WI38 (cell line): ENCODE data around the gene GCHFR.

Experiments used
- H3K4me3 ChIP-seq: 2 replicates; pipeline ENCODE4 v1.5.1; 2011; ENCODE audit warnings: low read depth, mild to moderate bottlenecking, control low read depth, low read length
- TF ChIP-seq, protein P1 (sequence below): IDR thresholded peaks from 2 replicates; pipeline ENCODE4 v1.5.1; 2012; ENCODE audit warnings: low read depth, mild to moderate bottlenecking, control low read depth, low read length

The GCHFR gene

DNA sequence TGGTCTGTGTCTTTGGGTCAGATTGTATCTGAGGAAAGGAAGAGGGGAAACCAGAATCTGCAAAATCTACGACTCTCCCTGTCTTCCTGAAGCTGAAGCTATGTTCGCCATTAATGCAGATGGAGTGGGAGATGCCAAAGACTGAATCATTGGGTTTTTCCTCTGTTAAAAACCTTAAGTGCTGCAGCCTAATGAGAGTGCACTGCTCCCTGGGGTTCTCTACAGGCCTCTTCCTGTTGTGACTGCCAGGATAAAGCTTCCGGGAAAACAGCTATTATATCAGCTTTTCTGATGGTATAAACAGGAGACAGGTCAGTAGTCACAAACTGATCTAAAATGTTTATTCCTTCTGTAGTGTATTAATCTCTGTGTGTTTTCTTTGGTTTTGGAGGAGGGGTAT, 32.8 kb upstream of the GCHFR start:
- no peak overlapping the region for H3K4me3 ChIP-seq
- TF ChIP-seq, protein P1, sequence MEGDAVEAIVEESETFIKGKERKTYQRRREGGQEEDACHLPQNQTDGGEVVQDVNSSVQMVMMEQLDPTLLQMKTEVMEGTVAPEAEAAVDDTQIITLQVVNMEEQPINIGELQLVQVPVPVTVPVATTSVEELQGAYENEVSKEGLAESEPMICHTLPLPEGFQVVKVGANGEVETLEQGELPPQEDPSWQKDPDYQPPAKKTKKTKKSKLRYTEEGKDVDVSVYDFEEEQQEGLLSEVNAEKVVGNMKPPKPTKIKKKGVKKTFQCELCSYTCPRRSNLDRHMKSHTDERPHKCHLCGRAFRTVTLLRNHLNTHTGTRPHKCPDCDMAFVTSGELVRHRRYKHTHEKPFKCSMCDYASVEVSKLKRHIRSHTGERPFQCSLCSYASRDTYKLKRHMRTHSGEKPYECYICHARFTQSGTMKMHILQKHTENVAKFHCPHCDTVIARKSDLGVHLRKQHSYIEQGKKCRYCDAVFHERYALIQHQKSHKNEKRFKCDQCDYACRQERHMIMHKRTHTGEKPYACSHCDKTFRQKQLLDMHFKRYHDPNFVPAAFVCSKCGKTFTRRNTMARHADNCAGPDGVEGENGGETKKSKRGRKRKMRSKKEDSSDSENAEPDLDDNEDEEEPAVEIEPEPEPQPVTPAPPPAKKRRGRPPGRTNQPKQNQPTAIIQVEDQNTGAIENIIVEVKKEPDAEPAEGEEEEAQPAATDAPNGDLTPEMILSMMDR = no peak

DNA sequence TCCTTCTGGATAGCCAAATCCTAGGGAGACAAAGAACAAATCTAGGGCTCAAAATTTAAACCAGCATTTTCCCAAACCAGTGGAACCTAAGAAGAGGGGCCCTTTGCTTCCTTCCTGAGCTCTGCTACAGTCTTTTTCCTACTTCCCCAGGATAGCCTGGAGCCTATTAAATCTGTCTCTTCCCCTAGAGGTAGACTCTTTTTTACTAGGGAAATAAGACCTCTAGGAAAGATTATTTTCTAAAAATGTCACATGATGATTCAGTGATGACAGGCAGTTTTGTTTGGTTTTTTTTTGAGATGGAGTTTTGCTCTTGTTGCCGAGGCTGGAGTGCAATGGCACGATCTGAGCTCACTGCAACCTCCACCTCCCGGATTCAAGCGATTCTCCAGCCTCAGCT, 27.3 kb upstream of the GCHFR start:
- TF ChIP-seq, protein P1 = no peak
- no peak overlapping the region for H3K4me3 ChIP-seq

DNA sequence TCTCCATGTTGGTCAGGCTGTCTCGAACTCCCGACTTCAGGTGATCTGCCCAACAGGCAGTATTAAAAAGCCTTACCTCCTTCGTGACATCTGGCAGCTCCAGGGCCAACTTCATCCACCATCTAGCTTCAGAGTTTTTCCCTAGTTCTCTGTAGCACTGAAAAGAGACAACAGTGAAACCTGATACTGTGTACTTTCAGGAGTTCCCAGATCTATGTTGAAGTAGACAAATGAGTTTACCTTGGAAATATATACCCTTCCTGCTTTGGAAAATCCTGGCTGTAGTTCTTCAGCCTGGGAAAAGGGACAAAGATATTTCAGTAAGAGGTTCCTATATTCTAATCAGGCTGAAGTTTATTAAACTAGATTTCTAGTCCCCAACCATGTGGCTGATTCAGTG, 26.8 kb upstream of the GCHFR start:
- TF ChIP-seq, protein P1 = no peak
- H3K4me3 ChIP-seq = no peak overlapping the region

DNA sequence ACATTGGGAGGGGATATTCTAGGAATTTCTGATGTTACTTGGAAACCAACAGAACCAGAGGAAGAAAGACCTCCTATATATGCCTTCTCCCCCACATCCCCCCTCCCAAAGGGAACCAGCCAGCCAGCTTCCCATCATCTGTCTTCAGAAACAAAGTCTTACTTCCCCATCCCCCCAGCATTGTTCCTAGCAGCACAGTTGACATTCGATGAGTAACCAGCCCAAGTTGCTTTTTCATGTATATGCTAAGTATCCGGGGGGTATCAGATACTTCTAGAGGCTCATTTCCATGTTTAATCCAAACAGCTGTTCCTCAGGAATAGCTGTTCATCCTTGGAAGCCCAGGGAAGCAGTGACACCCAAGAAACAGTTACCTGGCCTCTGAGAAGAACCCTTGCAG, 24.8 kb upstream of the GCHFR start:
- no peak overlapping the region for H3K4me3 ChIP-seq
- TF ChIP-seq, protein P1 = no peak

DNA sequence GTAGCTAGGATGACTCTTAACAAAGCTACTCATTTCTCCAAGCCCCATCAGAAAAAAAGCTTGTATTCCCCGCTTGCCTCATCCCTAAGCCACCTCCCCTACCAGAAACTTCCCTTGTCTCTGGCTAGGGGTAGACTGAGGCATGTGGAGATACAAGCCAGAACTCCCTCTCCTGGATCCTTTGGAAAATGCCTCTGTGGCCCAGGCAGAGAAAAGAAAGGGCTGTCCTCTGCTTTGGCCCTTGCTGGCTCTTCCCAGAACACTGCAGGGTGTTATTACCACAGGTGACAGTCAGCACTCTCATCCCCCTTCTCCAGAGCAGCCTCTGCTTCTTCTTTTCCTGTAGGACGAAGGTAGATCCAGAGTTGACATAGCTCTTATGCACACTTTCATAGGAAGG, 24.0 kb upstream of the GCHFR start:
- no peak overlapping the region for H3K4me3 ChIP-seq
- TF ChIP-seq, protein P1 = no peak

DNA sequence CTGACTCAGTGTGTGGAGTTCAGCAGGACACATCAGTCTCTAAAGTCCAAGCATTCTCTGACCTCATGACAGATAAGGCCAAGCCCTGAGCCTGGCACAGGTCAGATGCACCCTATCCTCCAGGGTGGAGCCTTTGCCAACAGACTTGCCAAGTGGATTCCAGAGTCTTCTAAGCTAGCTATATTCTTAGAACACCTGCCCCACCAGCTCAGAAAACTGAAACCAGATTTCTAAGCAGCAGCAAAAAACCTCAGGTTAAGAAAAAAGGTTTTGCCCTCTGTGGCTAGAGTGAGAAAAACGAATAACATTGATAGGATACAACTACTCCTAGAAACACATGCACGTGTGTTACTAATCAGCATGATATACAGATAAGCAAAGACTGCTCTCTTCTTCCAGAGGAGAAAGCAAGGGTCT, 20.4 kb upstream of the GCHFR start:
- H3K4me3 ChIP-seq = no peak overlapping the region
- TF ChIP-seq, protein P1 = no peak

DNA sequence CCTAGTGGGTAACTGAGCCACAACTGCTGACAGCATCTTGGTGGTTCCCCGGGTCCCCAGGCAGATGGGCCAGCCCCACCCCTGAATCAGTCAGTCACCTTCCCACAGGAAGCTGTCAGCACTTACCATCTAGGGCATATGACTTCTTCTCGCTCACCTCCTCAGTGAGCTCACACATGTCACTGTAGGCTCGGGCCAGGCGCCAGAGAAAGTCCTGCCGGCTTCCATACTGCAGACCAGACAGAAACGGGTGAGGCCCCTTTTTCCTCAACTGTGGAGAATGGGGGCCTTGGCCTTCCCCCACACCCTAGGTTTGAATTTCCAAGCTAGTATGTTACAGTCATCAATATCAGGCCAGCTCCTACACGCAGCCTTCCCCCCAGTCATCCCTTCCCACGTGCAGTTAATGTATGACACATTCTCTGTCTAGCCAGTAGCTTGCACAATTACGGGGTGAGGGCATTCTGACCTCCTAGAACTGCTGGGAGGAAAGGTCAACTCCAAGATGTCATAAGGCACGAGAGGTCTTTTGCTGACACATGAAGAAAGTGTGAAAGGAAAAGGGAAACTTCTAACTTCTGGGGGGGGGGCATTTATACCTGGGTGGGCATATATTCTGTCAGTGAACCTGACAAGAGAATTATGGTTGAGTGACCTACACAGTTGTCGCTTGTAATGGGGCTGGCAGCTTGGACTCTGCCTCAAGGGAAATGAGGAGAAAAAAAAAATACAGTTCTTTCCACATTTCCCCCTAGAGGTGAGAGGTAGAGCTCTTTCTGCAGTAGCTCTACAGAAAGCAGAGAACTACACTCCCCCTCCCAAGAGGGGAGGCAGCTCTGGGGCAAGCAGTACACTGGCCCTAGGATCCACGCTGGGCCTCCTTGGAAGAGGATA, 19.7 kb upstream of the GCHFR start:
- H3K4me3 ChIP-seq = no peak overlapping the region
- TF ChIP-seq, protein P1 = no peak
